Measurements from ENCODE around the gene CDH12.
"Not testable (repeated sequence)": the region's sequence is repeated elsewhere in the genome, so short reads cannot be mapped to it uniquely, and the experiment has no call there.

CDH12 gene

GRCh38 chr5:22411554-22412349 lies 441.4 kb downstream of the CDH12 start:
- DNase-seq = no peak

GRCh38 chr5:22391956-22392355 lies 461.2 kb downstream of the CDH12 start:
- no peak for DNase-seq

- no peak for DNase-seq
Measured at GRCh38 chr5:22390888-22391287, 462.3 kb downstream of the CDH12 start.

GRCh38 chr5:22372826-22373660 lies 480.1 kb downstream of the CDH12 start:
- no peak for DNase-seq

GRCh38 chr5:22372376-22372775 lies 480.8 kb downstream of the CDH12 start:
- DNase-seq = no peak

- DNase-seq = no peak
Measured at GRCh38 chr5:22354956-22355355, 498.2 kb downstream of the CDH12 start.

- no peak for DNase-seq
Measured at GRCh38 chr5:22352493-22352892, 500.7 kb downstream of the CDH12 start.

GRCh38 chr5:22351178-22351577 lies 502.0 kb downstream of the CDH12 start:
- DNase-seq = no peak

- DNase-seq = no peak
Measured at GRCh38 chr5:22348027-22348426, 505.1 kb downstream of the CDH12 start.

- no peak for DNase-seq
Measured at GRCh38 chr5:22344000-22344399, 509.1 kb downstream of the CDH12 start.

GRCh38 chr5:22341406-22341805 lies 511.7 kb downstream of the CDH12 start:
- no peak for DNase-seq

GRCh38 chr5:22332949-22333348 lies 520.2 kb downstream of the CDH12 start:
- not testable (repeated sequence) for DNase-seq

GRCh38 chr5:22329683-22330082 lies 523.5 kb downstream of the CDH12 start:
- no peak for DNase-seq

GRCh38 chr5:22319798-22320197 lies 533.3 kb downstream of the CDH12 start:
- DNase-seq = no peak

GRCh38 chr5:22316294-22316693 lies 536.9 kb downstream of the CDH12 start:
- DNase-seq = no peak

GRCh38 chr5:22315052-22315451 lies 538.1 kb downstream of the CDH12 start:
- DNase-seq = not testable (repeated sequence)

GRCh38 chr5:22314548-22314947 lies 538.6 kb downstream of the CDH12 start:
- DNase-seq = no peak

- DNase-seq = no peak
Measured at GRCh38 chr5:22306011-22306410, 547.1 kb downstream of the CDH12 start.

- DNase-seq = no peak
Measured at GRCh38 chr5:22295832-22296231, 557.3 kb downstream of the CDH12 start.

- no peak for DNase-seq
Measured at GRCh38 chr5:22293147-22293546, 560.0 kb downstream of the CDH12 start.

- no peak for DNase-seq
Measured at GRCh38 chr5:22278164-22278563, 575.0 kb downstream of the CDH12 start.

GRCh38 chr5:22277006-22277405 lies 576.1 kb downstream of the CDH12 start:
- no peak for DNase-seq

- DNase-seq = not testable (repeated sequence)
Measured at GRCh38 chr5:22265855-22266254, 587.3 kb downstream of the CDH12 start.

- no peak for DNase-seq
Measured at GRCh38 chr5:22258139-22258538, 595.0 kb downstream of the CDH12 start.

Measured in CD4-positive, alpha-beta T cell treated with Interleukin-21 for 1 hour (primary cell).